H54 (cell line): ENCODE measurements around the gene LAGE3.

Experiments used
- DNase-seq: peaks from one replicate; pipeline ENCODE4 v3.0.0; 2011; ENCODE audit warnings: low spot score, mixed read lengths; ENCODE audit not compliant: insufficient read length
- FAIRE-seq: peaks from 3 replicates; lab custom pipeline; 2011; peaks lifted over from hg19 to GRCh38; lab: Jason Lieb, UNC
- POLR2A ChIP-seq: IDR thresholded peaks from 2 replicates; pipeline ENCODE4 v1.6.1; 2011; ENCODE audit warnings: low read depth, mild to moderate bottlenecking, low read length

The LAGE3 gene

DNA sequence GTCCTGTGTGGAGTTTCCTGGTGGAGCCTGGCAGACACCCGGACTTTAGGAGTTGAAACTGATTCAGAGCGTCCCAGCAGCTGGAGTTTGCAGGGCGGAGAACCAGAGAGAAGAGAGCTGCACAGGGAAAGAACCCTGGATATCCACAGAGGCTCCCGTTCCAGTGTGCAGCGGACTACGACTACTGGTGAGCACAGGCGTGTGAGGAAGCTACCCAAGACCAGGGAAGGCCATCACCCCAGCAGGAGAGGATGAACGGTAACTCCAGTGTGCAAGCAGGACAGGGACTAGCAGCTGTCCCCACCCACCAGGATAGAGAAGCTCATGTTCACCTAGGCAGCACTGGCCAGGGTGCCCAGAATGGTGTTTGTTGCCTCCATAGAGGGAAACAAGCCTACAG is 2.3 kb downstream of the LAGE3 start:
- TF ChIP-seq POLR2A: no peak
- DNase-seq (no peak), FAIRE-seq (no peak)

DNA sequence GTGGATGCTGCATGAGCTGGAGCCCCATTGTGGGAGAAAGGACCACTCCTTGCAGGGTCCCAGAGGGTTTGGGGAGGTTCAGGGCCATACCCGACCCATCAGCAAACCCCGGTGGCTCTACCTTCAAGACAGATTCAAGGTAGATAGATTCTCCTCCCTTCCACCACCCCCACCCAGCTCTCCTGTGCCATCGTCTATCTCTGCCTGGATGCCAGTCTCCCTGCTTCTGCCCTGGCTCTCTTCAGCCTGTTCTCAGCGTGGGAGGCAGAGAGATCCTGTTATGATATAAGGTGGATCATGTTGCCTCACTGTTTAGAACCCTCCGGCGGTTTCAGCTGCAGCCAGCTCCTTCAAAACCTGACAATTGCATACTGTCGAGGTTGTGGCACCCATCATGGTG is 5.4 kb downstream of the LAGE3 start:
- no peak for FAIRE-seq

DNA sequence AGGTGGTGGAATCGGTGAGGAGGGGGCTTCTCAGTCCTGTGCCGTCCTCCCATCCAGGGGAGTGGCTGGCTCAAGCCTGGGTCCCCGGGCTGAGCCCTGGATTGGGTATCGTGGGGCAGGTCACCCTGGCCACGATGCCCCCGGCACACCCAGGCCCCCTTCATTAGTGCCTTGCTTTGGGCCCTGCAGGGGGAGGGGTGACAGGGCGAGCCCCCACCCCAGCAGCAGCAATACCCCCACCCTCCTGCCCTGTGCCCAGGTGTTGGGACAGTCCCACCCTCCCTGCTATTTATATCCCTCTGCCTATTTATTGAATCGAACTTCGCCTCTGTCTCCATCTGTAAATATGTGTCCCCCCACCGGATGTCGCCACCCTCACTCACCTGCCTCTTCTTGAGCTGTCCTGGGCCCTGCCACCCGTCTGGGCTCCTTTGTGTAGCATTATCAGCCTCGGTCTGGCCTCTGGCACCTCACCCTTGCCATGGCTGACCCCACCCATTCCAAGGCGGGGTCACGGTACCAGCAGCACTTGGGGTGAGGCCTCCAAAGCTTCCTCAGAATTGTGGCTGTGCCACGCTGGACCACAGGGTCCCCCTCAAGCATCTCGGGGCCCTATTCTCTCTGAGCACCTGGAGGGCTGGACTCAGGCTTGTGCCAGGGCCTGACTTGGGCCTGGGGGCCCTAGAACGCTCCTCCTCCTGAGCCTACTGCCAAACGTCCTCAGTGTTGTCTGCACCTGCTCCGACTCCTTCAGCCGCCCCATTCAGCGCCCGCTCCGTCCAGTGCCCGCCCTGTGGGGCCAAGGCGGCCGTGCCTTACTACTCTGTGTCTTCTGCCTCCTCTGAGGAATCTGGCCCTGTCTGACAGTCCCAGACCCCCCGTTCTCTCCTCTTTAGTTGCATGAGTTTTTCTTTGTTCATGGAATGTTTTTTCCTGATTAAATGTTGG is 6.1 kb downstream of the LAGE3 start:
- no peak for DNase-seq
- FAIRE-seq: no peak
- TF ChIP-seq POLR2A: no peak

More for the DNA sequence above, 5.4 kb downstream of the LAGE3 start:
- no peak for DNase-seq
- TF ChIP-seq POLR2A: no peak

DNA sequence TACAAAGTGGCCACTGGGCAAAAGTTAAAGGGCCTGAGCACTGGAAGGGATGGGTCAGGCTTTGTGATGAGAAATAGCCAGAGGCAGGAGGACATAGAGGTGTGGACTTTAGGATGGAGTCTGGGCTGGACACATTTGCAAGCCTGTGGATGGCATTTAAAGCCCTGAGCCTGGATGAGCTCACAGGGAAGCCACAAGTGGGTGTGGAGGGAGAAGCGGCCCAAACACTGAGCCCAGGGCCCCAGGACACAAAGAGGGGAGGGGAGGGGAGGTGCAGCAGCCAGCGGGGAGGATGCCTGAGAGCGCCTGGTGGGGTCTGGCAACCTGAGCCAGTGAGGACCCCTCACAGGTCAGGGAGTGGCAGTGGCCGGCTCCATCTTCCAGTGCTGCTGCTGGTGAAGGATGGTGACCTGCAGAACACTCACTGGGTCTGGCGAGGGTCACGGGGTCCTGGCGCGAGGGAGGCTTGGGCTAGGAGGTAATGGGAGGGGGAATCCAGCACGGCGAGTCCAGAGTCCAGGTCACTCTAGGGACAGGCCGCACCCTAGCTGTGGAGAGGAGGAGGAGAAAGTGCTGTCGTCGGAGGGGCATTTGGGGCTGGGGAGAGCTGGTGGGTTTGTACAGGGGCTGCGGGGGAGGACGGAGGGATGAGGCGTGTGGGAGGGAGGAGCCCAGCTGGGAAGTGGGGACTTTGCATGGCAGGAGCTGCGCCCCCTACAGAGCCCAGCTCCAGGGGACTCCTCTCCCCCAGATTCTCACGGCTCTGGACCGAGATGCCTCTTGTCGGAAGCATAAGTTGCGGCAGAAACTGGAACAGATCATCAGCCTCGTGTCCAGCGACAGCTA is 7.0 kb downstream of the LAGE3 start:
- no peak for DNase-seq
- no peak for FAIRE-seq
- no peak for TF ChIP-seq POLR2A

DNA sequence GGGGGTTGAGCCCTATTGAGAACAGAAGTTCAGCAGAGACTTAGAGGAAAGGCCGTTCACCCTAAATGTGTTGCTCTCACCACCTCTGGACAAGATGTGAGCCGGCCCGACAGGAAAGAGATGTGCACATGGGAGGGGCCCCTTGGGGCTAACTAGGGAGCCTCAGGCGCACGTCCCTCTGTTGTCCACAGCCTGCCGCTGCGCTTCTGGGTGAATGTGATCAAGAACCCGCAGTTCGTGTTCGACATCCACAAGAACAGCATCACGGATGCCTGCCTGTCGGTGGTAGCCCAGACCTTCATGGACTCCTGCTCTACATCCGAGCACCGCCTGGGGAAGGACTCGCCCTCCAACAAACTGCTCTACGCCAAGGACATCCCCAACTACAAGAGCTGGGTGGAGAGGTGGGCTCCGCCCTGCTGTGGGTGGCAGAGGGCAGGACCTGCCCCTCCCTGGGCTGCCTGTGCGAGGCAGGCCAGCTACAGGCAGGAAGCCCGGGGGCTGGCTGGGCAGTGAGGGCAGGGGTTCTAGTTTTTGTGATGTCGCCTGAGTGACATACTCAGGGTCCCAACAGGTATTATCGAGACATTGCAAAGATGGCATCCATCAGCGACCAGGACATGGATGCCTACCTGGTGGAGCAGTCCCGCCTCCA is 8.0 kb downstream of the LAGE3 start:
- DNase-seq (no peak), FAIRE-seq (no peak)
- TF ChIP-seq POLR2A: no peak

DNA sequence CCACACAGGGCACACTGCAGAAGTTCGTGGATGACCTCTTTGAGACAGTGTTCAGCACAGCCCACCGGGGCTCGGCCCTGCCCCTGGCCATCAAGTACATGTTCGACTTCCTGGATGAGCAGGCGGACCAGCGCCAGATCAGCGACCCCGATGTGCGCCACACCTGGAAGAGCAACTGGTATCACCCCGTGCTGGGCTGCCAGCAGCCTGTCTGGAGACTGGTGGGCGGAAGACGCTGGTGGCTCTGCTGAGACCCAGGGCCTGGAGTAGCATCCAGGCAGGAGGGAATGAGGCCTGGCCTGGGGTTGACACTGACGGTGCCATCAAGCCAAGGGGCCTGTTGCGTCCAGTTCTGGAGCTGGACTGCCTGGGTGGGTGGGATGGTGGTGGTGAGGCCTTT is 8.6 kb downstream of the LAGE3 start:
- DNase-seq (no peak), FAIRE-seq (no peak)
- TF ChIP-seq POLR2A: no peak

DNA sequence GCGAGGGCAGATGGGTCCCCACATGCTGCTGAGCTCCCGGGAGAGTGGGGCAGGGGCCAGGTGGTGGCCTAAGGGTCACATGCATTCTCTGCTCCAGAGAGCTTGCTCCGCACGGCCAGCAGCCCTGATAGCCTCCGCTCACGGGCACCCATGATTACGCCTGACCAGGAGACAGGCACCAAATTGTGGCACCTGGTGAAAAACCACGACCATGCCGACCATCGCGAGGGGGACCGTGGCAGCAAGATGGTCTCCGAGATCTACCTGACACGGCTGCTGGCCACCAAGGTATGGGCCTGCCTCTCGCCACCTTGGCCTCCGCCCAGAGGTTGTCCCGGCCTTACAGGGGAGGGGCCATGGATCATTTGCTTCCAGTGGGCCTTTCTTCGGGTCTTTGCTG is 9.2 kb downstream of the LAGE3 start:
- TF ChIP-seq POLR2A: no peak
- DNase-seq: no peak
- no peak for FAIRE-seq

DNA sequence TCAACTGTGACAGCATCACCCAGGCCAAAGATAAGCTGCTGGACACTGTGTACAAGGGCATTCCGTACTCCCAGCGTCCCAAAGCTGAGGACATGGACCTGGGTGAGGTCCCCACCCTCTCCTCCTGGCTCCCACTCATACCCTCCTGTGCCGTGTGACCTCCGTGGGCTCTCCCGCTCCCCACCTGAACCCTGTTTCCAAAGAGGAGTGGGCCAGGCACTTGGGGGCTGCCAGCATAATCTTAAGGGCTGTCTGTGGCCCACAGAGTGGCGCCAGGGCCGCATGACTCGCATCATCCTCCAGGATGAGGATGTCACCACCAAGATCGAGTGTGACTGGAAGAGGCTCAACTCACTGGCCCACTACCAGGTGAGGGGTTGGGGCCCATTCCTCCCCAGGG is 10.0 kb downstream of the LAGE3 start:
- FAIRE-seq (no peak), DNase-seq (no peak)
- no peak for TF ChIP-seq POLR2A

DNA sequence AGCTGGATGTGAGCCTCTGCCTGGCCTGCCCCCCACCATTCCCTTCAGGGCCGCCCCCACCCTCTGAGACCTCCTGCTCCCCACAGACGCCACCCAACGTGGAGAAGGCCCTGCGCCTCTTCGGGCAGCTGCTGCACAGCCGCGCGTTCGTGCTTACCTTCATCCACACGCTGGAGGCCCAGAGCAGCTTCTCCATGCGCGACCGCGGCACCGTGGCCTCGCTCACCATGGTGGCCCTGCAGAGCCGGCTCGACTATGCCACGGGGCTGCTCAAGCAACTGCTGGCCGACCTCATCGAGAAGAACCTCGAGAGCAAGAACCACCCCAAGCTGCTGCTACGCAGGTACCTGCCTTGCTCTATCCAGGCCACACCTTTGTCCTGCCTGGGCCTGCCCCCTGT is 10.9 kb downstream of the LAGE3 start:
- no peak for FAIRE-seq
- DNase-seq: no peak
- TF ChIP-seq POLR2A: no peak

DNA sequence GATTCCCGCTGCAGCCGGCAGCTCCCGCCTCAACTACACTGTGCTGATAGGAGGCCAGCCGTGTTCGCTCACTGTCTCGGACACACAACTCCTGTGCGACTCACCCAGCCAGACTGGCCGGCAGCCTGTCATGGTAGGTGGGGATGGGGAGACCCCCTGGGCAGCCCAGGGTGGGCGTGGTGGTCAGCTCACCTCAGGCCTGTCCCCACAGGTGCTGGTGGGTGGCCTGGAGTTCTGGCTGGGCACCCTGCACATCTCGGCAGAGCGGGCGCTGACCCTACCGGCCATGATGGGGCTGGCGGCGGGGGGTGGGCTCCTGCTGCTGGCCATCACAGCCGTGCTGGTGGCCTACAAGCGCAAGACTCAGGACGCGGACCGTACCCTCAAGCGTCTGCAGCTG is 11.5 kb downstream of the LAGE3 start:
- no peak for DNase-seq
- no peak for FAIRE-seq
- no peak for TF ChIP-seq POLR2A

DNA sequence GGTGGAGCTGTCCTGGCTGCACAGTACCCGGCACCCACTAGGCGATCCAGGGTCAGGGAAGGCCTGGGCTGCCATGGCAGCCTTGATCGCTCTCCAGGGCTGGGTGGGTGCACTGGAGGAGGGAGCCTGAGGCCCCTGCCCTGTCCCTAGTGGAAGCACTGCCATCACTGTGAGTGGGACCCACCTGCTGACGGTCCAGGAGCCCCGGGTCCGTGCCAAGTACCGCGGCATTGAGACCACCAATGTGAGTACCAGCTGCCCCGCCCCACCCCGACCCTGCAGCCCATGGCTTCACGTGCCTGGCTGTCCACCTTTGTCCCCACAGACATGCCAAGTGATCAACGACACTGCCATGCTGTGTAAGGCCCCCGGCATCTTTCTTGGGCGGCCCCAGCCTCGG is 12.2 kb downstream of the LAGE3 start:
- no peak for TF ChIP-seq POLR2A
- FAIRE-seq: no peak
- DNase-seq: no peak

DNA sequence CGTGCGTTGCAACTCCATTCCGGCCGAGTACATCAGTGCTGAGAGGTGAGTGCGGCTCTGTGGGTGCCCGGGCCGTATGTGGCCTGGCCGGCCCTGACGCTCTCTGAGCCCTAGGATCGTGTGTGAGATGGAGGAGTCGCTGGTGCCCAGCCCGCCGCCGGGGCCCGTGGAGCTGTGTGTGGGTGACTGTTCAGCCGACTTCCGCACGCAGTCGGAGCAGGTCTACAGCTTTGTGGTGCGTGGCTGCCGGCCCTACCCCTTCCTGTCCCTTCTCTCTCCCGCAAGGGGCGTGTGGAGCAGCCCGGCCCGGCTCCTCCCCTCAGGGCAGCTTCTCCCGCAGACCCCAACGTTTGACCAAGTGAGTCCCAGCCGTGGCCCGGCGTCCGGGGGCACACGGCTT is 13.0 kb downstream of the LAGE3 start:
- DNase-seq: no peak
- no peak for FAIRE-seq
- TF ChIP-seq POLR2A: no peak

DNA sequence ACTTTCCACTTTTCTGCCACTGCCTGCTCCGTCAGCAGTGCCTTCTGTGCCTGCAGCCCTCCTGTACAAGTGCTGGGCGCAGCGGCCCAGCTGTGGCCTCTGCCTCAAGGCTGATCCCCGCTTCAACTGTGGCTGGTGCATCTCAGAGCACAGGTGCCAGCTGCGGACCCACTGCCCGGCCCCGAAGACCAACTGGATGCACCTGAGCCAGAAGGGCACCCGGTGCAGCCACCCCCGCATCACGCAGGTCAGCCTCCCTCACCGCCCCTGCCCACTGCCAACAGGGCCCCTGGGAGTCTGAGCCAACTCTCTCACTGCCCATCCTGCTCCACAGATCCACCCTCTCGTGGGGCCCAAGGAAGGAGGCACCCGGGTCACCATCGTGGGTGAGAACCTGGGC is 13.5 kb downstream of the LAGE3 start:
- DNase-seq (no peak), FAIRE-seq (no peak)
- no peak for TF ChIP-seq POLR2A
